ENCODE data around the gene KIF26A.

DNA sequence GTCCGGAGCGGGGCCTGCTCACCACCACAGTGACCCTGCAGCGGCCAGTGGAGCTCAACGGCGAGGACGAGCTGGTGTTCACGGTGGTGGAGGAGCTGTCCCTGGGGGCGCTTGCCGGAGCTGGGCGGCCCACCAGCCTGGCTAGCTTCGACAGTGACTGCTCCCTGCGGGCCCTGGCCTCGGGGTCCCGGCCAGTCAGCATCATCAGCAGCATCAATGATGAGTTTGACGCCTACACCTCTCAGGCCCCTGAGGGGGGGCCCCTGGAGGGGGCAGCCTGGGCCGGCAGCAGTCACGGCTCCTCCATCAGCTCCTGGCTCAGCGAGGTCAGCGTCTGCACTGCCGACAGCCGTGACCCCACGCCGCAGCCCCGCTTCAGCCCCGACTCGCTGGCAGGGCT is 37.4 kb downstream of the KIF26A start:
- TF ChIP-seq POLR2A (IDR thresholded peaks at IDR 0.05) = no peak
- TF ChIP-seq, protein P1, sequence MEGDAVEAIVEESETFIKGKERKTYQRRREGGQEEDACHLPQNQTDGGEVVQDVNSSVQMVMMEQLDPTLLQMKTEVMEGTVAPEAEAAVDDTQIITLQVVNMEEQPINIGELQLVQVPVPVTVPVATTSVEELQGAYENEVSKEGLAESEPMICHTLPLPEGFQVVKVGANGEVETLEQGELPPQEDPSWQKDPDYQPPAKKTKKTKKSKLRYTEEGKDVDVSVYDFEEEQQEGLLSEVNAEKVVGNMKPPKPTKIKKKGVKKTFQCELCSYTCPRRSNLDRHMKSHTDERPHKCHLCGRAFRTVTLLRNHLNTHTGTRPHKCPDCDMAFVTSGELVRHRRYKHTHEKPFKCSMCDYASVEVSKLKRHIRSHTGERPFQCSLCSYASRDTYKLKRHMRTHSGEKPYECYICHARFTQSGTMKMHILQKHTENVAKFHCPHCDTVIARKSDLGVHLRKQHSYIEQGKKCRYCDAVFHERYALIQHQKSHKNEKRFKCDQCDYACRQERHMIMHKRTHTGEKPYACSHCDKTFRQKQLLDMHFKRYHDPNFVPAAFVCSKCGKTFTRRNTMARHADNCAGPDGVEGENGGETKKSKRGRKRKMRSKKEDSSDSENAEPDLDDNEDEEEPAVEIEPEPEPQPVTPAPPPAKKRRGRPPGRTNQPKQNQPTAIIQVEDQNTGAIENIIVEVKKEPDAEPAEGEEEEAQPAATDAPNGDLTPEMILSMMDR (IDR thresholded peaks at IDR 0.05) = no peak
